Rectal smooth muscle tissue (tissue), 1 donor: ENCODE data around the gene FAM161B.

ENCODE experiments used
- H3K27ac ChIP-seq: one replicate; pipeline ENCODE4 v1.7.0; 2013; ENCODE audit warnings: low read depth, low read length, inconsistent platforms
- H3K27me3 ChIP-seq: one replicate; pipeline ENCODE4 v1.7.0; 2013; ENCODE audit warnings: low read length; ENCODE audit not compliant: control insufficient read depth, insufficient read depth
- H3K36me3 ChIP-seq: one replicate; pipeline ENCODE4 v1.7.0; 2013; ENCODE audit warnings: low read length; ENCODE audit not compliant: control insufficient read depth, insufficient read depth
- H3K4me1 ChIP-seq: one replicate; pipeline ENCODE4 v1.7.0; 2013; ENCODE audit warnings: low read length; ENCODE audit not compliant: control insufficient read depth, insufficient read depth
- H3K4me3 ChIP-seq: one replicate; pipeline ENCODE4 v1.7.0; 2013; ENCODE audit warnings: low read length
- H3K9ac ChIP-seq: one replicate; pipeline ENCODE4 v1.7.0; 2013; ENCODE audit warnings: low read length

FAM161B gene

GRCh38 chr14:73973497-73973896 is 23.6 kb upstream of the FAM161B start:
- H3K36me3 ChIP-seq, result peaks cover 31% of the 10 kb centered on the region
- H3K27ac ChIP-seq, result no peak overlapping the region
- H3K4me3 ChIP-seq, result no peak overlapping the region
- H3K9ac ChIP-seq, result no peak overlapping the region
- H3K27me3 ChIP-seq, result no peaks in the 10 kb centered on the region
- H3K4me1 ChIP-seq, result no peaks in the 10 kb centered on the region

GRCh38 chr14:73968885-73969284 is 19.0 kb upstream of the FAM161B start:
- no peak overlapping the region for H3K4me3 ChIP-seq
- H3K36me3 ChIP-seq, result peaks cover 23% of the 10 kb centered on the region
- no peak overlapping the region for H3K9ac ChIP-seq
- no peaks in the 10 kb centered on the region for H3K27me3 ChIP-seq
- H3K27ac ChIP-seq, result no peak overlapping the region
- H3K4me1 ChIP-seq, result no peaks in the 10 kb centered on the region

- no peaks in the 10 kb centered on the region for H3K4me1 ChIP-seq
- no peak overlapping the region for H3K27ac ChIP-seq
- H3K27me3 ChIP-seq, result no peaks in the 10 kb centered on the region
- no peak overlapping the region for H3K4me3 ChIP-seq
- H3K9ac ChIP-seq, result no peak overlapping the region
- peaks cover 33% of the 10 kb centered on the region for H3K36me3 ChIP-seq
These were observed 15.3 kb upstream of the FAM161B start for GRCh38 chr14:73965216-73965615.

GRCh38 chr14:73961192-73961591 is 11.3 kb upstream of the FAM161B start:
- Histone ChIP-seq H3K27me3 (no peaks in the 10 kb centered on the region), H3K27ac (no peak overlapping the region), H3K4me3 (no peak overlapping the region), H3K4me1 (no peaks in the 10 kb centered on the region), H3K9ac (no peak overlapping the region), H3K36me3 (peaks cover 35% of the 10 kb centered on the region)

GRCh38 chr14:73958591-73958990 is 8.7 kb upstream of the FAM161B start:
- Histone ChIP-seq H3K36me3 (peaks cover 39% of the 10 kb centered on the region), H3K9ac (no peak overlapping the region), H3K27ac (no peak overlapping the region), H3K27me3 (no peaks in the 10 kb centered on the region), H3K4me3 (no peak overlapping the region), H3K4me1 (no peaks in the 10 kb centered on the region)

- no peak overlapping the region for H3K9ac ChIP-seq
- peaks cover 4% of the 10 kb centered on the region for H3K4me1 ChIP-seq
- no peak overlapping the region for H3K4me3 ChIP-seq
- H3K36me3 ChIP-seq, result peaks cover 31% of the 10 kb centered on the region
- H3K27ac ChIP-seq, result no peak overlapping the region
- no peaks in the 10 kb centered on the region for H3K27me3 ChIP-seq
These were observed 5.8 kb upstream of the FAM161B start for GRCh38 chr14:73955674-73956073.

GRCh38 chr14:73953731-73954130 is 3.8 kb upstream of the FAM161B start:
- no peaks in the 10 kb centered on the region for H3K27me3 ChIP-seq
- no peak overlapping the region for H3K4me3 ChIP-seq
- H3K36me3 ChIP-seq, result peaks cover 21% of the 10 kb centered on the region
- no peak overlapping the region for H3K9ac ChIP-seq
- peaks cover 4% of the 10 kb centered on the region for H3K4me1 ChIP-seq
- no peak overlapping the region for H3K27ac ChIP-seq

GRCh38 chr14:73945159-73945670 is 4.7 kb downstream of the FAM161B start:
- Histone ChIP-seq H3K4me3 (no peak overlapping the region), H3K27ac (no peak overlapping the region), H3K36me3 (peaks cover 4% of the 10 kb centered on the region), H3K27me3 (no peaks in the 10 kb centered on the region), H3K4me1 (no peaks in the 10 kb centered on the region), H3K9ac (no peak overlapping the region)

- H3K27ac ChIP-seq, result no peak overlapping the region
- no peak overlapping the region for H3K9ac ChIP-seq
- peaks cover 4% of the 10 kb centered on the region for H3K36me3 ChIP-seq
- H3K27me3 ChIP-seq, result no peaks in the 10 kb centered on the region
- H3K4me3 ChIP-seq, result no peak overlapping the region
- H3K4me1 ChIP-seq, result no peaks in the 10 kb centered on the region
These were observed 5.3 kb downstream of the FAM161B start for GRCh38 chr14:73944432-73945158.

GRCh38 chr14:73943083-73943482 is 6.8 kb downstream of the FAM161B start:
- H3K4me3 ChIP-seq, result no peak overlapping the region
- H3K27me3 ChIP-seq, result no peaks in the 10 kb centered on the region
- peaks cover 5% of the 10 kb centered on the region for H3K36me3 ChIP-seq
- H3K4me1 ChIP-seq, result no peaks in the 10 kb centered on the region
- no peak overlapping the region for H3K9ac ChIP-seq
- H3K27ac ChIP-seq, result no peak overlapping the region

- Histone ChIP-seq H3K4me1 (no peaks in the 10 kb centered on the region), H3K36me3 (peaks cover 5% of the 10 kb centered on the region), H3K27ac (no peak overlapping the region), H3K27me3 (no peaks in the 10 kb centered on the region), H3K9ac (no peak overlapping the region), H3K4me3 (no peak overlapping the region)
These were observed 7.7 kb downstream of the FAM161B start for GRCh38 chr14:73942180-73942579.

- Histone ChIP-seq H3K4me1 (no peaks in the 10 kb centered on the region), H3K9ac (no peak overlapping the region), H3K27me3 (no peaks in the 10 kb centered on the region), H3K4me3 (no peak overlapping the region), H3K36me3 (peaks cover 21% of the 10 kb centered on the region), H3K27ac (no peak overlapping the region)
These were observed 12.9 kb downstream of the FAM161B start for GRCh38 chr14:73937012-73937411.

- no peaks in the 10 kb centered on the region for H3K27me3 ChIP-seq
- H3K27ac ChIP-seq, result no peak overlapping the region
- no peaks in the 10 kb centered on the region for H3K4me1 ChIP-seq
- H3K9ac ChIP-seq, result no peak overlapping the region
- no peak overlapping the region for H3K4me3 ChIP-seq
- H3K36me3 ChIP-seq, result peaks cover 23% of the 10 kb centered on the region
These were observed 13.3 kb downstream of the FAM161B start for GRCh38 chr14:73936548-73936947.
